HepG2 (cell line): ENCODE results near the gene ZBED3. TPM values are rescaled to one million over a fixed set of nuclear protein-coding genes. Genes with fewer than 3 reads are reported as not detected.

Source experiments
- ATM ChIP-seq: fragments of 450-650 bp; IDR thresholded peaks from 2 replicates; pipeline ENCODE4 v1.7.1; 2017; ENCODE audit warnings: mild to moderate bottlenecking, borderline replicate concordance
- DBP ChIP-seq: sonication (generic); formaldehyde crosslinking; IDR thresholded peaks from 2 replicates; pipeline ENCODE4 v1.4.0; 2020; ENCODE audit warnings: missing genetic modification reagents; ENCODE audit errors: not compliant biosample characterization
- E2F5 ChIP-seq: sonication (generic); formaldehyde crosslinking; conservative IDR thresholded peaks from 2 replicates; pipeline ENCODE4 v1.4.0; 2020; ENCODE audit warnings: missing genetic modification reagents
- FOXA3 ChIP-seq: IDR thresholded peaks from 2 replicates; pipeline ENCODE4 v1.6.1; 2016; ENCODE audit warnings: missing genetic modification reagents, missing compliant biosample characterization
- HDAC2 ChIP-seq: sonication (generic); formaldehyde crosslinking; IDR thresholded peaks from 2 replicates; pipeline ENCODE4 v1.4.0; 2020; ENCODE audit warnings: missing genetic modification reagents
- KDM2A ChIP-seq: sonication (generic); formaldehyde crosslinking; IDR thresholded peaks from 2 replicates; pipeline ENCODE4 v1.4.0; 2020; ENCODE audit warnings: low read depth, missing genetic modification reagents, borderline replicate concordance
- KLF6 ChIP-seq: IDR thresholded peaks from 2 replicates; pipeline ENCODE4 v1.8.0; 2016; ENCODE audit warnings: missing biosample characterization, missing genetic modification reagents
- NFAT5 ChIP-seq: sonication (generic); formaldehyde crosslinking; IDR thresholded peaks from 2 replicates; pipeline ENCODE4 v1.4.0; 2020; ENCODE audit warnings: missing genetic modification reagents
- NONO ChIP-seq, 2 experiments: fragments of 450-650 bp in 1 of 2; sonication (generic) in 1 of 2; formaldehyde crosslinking in 1 of 2; IDR thresholded peaks in 1 of 2; conservative IDR thresholded peaks in 1 of 2; 2 replicates each; pipeline versions ENCODE4 v1.6.1 to v1.8.0; 2017 to 2022; ENCODE audit warnings: mild to moderate bottlenecking in 1 of 2, missing genetic modification reagents in 1 of 2, moderate library complexity in 1 of 2
- RORA ChIP-seq: sonication (generic); formaldehyde crosslinking; IDR thresholded peaks from 2 replicates; pipeline ENCODE4 v1.5.0; 2020; ENCODE audit warnings: mild to moderate bottlenecking, missing genetic modification reagents, moderate library complexity
- SALL1 ChIP-seq: sonication (generic); formaldehyde crosslinking; IDR thresholded peaks from 2 replicates; pipeline ENCODE4 v1.8.0; 2022; ENCODE audit warnings: mild to moderate bottlenecking, missing genetic modification reagents
- TBX3 ChIP-seq: fragments of 450-650 bp; IDR thresholded peaks from 2 replicates; pipeline ENCODE4 v1.6.1; 2017; ENCODE audit warnings: antibody characterized with exemption, mild to moderate bottlenecking, inconsistent platforms, borderline replicate concordance
- TRIM24 ChIP-seq: sonication (generic); formaldehyde crosslinking; IDR thresholded peaks from 2 replicates; pipeline ENCODE4 v1.8.0; 2022; ENCODE audit warnings: mild to moderate bottlenecking, missing genetic modification reagents
- YEATS4 ChIP-seq: sonication (generic); formaldehyde crosslinking; IDR thresholded peaks from 2 replicates; pipeline ENCODE4 v1.4.0; 2020; ENCODE audit warnings: missing genetic modification reagents, borderline replicate concordance
- ZNF160 ChIP-seq: sonication (generic); formaldehyde crosslinking; IDR thresholded peaks from 2 replicates; pipeline ENCODE4 v1.8.0; 2022; ENCODE audit warnings: mild to moderate bottlenecking, inconsistent platforms, missing genetic modification reagents
- ZNF556 ChIP-seq: sonication (generic); formaldehyde crosslinking; IDR thresholded peaks from 2 replicates; pipeline ENCODE4 v1.4.0; 2020; ENCODE audit warnings: mild to moderate bottlenecking, missing genetic modification reagents, borderline replicate concordance
- ZNF768 ChIP-seq: sonication (generic); formaldehyde crosslinking; IDR thresholded peaks from 2 replicates; pipeline ENCODE4 v1.4.0; 2020; ENCODE audit warnings: missing genetic modification reagents
- ZNF770 ChIP-seq: sonication (generic); formaldehyde crosslinking; IDR thresholded peaks from 2 replicates; pipeline ENCODE4 v1.5.0; 2020; ENCODE audit warnings: mild to moderate bottlenecking, missing genetic modification reagents
- ZNF772 ChIP-seq: sonication (generic); formaldehyde crosslinking; IDR thresholded peaks from 2 replicates; pipeline ENCODE4 v1.5.0; 2020; ENCODE audit warnings: mild to moderate bottlenecking, missing genetic modification reagents
- polyA plus RNA-seq, 8 experiments: library from polyadenylated mRNA; depleted of rRNA in 3 of 8; stranded (reverse) in 7 of 8; unstranded in 1 of 8; fragments of >200 nt; fragmentation: Illumina TruSeq in 4 of 8; extraction: Trizol in 4 of 8; gene quantifications; 2 replicates each; pipeline versions ENCODE4 v1.2.1 to v1.2.3, GENCODE V29; 2011 to 2016; ENCODE audit warnings: low read depth in 4 of 8, missing spikeins in 1 of 8, mixed read lengths in 1 of 8; ENCODE audit not compliant: insufficient read depth in 1 of 8
- total RNA-seq, 5 experiments: library from RNA; depleted of rRNA; stranded (reverse); fragments of >200 nt; fragmentation: Illumina TruSeq; extraction: Trizol; gene quantifications; 2 replicates each; pipeline ENCODE4 v1.2.3, GENCODE V29; 2016; ENCODE audit warnings: low read depth in 1 of 5

Gene ZBED3
- total and polyA plus RNA-seq, 2 of the 13 experiments (the other 11 are each of a cell fraction or from before 2014, with no cell fraction given), result 2.3 to 8.1 TPM

- TF ChIP-seq ZNF160 (CRISPR knock-in tag) (peak; percentile 77; the same call in 1 of the 2 replicates), ZNF770 (CRISPR knock-in tag) (peak; percentile 56), DBP (CRISPR knock-in tag) (peak; percentile 35), FOXA3 (CRISPR knock-in tag) (peak; percentile 72), KLF6 (CRISPR knock-in tag) (peak; percentile 68; the same call in 1 of the 2 replicates), TBX3 (no peak), ZNF768 (CRISPR knock-in tag) (0 out of 2 replicates have a peak, but pooled peaks have one; percentile 45), ZNF772 (CRISPR knock-in tag) (peak; percentile 85), TRIM24 (no peak), NFAT5 (CRISPR knock-in tag) (peak; percentile 67), KDM2A (CRISPR knock-in tag) (peak; percentile 95), ATM (no peak), RORA (CRISPR knock-in tag) (no peak), YEATS4 (CRISPR knock-in tag) (peak; percentile 93), NONO (IDR thresholded peaks at IDR 0.05) (no peak), NONO (CRISPR knock-in tag; conservative IDR thresholded peaks at IDR 0.05) (peak; percentile 64; the same call in 1 of the 2 replicates), E2F5 (CRISPR knock-in tag) (peak; percentile 32; the same call in 1 of the 2 replicates), SALL1 (CRISPR knock-in tag) (peak; percentile 91), HDAC2 (peak; percentile 71; the same call in 1 of the 2 replicates), ZNF556 (CRISPR knock-in tag) (peak; percentile 69; the same call in 1 of the 2 replicates)
These were observed 56.7 kb downstream of the ZBED3 start, which contains the start of gene AGGF1 (continued) for GRCh38 chr5:77030097-77031071.
